Putamen (tissue), 1 donor: ENCODE results near the gene YRDC.

ENCODE experiments used
- DNase-seq: peaks from one replicate; pipeline ENCODE4 v3.0.0-alpha.2; 2016; ENCODE audit warnings: low spot score

Gene YRDC, protein sequence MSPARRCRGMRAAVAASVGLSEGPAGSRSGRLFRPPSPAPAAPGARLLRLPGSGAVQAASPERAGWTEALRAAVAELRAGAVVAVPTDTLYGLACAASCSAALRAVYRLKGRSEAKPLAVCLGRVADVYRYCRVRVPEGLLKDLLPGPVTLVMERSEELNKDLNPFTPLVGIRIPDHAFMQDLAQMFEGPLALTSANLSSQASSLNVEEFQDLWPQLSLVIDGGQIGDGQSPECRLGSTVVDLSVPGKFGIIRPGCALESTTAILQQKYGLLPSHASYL

DNA sequence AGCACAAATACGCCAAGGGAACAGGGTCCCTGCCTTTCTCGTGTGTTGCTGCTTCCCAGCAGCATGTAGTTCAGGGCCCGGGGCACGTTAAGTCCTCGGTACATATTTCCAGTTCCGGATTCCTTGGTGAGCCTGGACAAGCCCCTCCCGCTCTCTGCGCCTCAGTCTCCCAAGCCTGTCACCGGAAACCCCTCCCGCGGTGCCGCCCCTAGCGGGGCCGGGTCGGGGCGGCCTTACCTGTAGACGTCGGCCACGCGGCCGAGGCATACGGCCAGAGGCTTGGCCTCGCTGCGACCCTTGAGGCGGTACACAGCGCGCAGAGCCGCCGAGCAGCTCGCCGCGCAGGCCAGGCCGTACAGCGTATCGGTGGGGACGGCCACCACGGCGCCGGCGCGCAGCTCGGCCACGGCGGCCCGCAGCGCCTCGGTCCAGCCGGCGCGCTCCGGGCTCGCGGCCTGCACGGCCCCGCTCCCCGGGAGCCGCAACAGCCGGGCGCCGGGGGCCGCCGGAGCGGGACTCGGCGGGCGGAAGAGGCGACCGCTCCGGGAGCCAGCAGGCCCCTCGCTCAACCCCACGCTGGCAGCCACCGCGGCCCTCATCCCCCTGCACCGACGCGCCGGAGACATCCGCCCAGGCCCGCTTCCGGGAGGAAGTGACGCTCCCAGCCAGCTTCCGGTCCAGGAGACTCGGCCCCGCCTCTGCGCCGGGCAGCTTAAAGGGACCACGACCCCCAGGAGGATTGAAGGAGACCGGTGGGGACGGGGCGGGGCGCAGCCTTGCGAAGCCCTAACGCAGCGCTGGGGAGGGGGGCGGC is at the start of gene YRDC, which contains the start of gene C1orf122:
TSS of gene YRDC (minus strand) at position 654 of the 814 bp plus-strand sequence. CDS start at position 626, 28 bp downstream.
TSS of gene C1orf122 (plus strand) at position 236 of the 814 bp plus-strand sequence. CDS start 615 bp downstream, outside the sequence.
- DNase-seq: peak; percentile 94

DNA sequence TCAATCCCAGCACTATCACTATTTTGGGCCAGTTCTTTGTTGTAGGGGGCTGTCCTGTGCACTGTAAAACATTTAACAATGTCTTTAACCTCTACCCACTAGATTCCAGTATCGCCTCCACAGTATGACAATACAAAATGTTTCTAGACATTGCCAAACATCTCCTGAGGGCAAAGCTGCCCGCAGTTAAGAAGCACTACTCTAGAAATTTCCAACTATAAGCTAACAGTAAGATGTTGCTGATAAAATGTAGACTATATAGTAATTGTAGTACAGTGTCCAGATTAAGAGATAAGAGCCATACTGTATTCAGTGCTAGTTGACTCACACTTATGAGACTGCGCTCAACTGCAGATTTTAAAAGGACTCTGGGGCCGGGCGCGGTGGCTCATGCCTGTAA is 46.4 kb upstream of the YRDC start:
- DNase-seq: no peak

DNA sequence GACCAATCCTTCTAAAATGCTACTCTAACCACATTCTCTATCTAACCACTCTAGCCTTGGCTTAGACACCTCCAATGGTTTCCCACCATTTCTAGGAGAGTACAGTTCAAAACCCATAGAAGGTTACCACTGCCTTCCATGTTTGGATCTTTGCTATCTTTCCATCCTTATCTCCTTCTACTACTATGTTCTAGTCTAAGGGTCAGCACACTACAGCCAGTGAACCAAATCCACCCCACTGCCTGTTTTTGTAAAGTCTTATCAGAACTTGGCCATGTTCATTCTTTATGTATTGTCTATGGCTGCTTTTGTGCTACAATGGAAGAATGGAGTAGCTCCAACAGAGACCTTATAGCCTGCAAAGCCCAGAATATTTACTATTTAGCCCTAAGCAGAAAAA is 45.1 kb upstream of the YRDC start:
- no peak for DNase-seq

DNA sequence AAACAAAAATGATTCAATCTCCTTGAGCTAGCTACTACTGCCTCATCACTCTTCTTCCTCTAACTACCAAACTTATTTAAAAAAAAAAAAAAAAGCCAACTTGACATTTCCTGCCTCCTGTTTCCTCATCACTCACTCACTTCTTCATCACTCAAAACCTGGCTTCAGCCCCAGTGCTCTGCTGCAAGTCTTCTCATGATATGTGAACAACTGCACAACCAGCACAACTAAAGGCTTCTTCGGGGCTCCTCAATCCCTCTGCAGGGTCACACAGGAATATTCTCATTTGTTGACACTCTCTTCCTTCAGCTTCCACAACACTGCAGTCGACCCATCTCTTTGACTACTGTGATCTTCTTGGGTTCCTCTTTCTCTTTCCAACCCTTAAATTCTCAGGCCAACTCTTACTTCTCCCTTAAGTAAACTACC is 43.8 kb upstream of the YRDC start:
- DNase-seq: no peak

DNA sequence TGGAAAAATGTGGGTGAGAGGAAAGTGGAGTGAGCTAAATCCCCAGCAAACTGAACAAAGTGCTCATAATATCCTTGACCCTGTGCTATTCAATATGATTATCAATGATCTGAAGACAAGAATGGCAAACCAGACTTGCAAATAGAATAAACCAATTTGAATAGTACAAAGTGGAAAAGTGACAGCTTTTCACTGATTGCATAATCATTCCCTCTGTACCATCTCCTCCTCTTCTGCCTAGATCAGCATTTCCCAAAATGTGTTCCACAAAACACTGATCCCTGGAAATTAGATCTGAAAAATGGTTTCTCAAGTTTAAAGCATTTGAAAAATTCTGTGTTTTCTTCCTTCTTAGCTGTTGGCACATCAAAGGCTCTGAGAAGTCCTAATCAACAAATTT is 43.3 kb upstream of the YRDC start:
- no peak for DNase-seq

DNA sequence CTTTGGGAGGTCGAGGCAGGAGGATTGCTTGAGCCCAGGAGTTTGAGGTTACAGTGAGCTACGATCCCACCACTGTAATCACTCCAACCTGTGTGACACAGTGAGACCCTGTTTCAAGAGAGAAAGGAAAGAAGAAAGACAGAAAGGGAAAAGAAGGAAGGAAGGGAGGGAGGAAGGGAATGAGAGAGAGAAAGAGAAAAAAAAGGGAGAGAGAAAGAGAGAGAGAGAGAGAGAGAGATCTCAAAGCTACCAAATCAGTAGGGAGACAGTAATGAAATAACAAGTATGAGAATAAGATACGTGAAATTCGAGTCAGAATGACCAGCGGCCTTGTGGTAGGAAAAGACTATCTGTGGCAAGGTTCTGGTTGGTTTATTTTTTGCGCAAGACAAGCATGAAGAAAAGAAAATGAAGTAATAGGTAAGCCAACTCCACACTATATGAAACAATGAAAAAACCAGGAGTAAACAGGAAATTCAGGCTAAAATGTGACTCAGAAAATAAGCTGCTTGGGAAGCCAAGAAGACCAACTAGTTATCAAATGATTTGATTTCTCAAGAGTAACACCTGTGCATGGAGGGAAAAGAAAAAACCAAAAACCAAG is 42.4 kb upstream of the YRDC start:
- no peak for DNase-seq

DNA sequence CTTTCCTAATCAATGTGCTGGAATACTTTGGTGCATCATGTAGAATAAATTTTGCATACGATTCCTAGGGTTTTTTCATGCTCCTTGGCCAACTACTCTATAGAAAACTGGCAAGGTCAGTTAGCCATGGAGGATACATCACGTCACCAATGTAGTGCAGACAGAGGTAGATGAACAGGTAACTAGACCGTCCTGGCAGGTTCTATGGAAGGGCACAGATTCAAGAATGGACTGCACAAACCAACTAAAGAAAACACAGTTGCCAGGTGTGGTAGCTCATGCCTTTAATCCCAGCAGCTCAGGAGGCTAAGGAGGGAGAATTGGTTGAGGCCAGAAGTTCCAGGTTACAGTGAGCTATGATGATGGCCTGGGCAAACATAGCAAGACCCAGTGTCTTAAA is 41.5 kb upstream of the YRDC start:
- DNase-seq: no peak

DNA sequence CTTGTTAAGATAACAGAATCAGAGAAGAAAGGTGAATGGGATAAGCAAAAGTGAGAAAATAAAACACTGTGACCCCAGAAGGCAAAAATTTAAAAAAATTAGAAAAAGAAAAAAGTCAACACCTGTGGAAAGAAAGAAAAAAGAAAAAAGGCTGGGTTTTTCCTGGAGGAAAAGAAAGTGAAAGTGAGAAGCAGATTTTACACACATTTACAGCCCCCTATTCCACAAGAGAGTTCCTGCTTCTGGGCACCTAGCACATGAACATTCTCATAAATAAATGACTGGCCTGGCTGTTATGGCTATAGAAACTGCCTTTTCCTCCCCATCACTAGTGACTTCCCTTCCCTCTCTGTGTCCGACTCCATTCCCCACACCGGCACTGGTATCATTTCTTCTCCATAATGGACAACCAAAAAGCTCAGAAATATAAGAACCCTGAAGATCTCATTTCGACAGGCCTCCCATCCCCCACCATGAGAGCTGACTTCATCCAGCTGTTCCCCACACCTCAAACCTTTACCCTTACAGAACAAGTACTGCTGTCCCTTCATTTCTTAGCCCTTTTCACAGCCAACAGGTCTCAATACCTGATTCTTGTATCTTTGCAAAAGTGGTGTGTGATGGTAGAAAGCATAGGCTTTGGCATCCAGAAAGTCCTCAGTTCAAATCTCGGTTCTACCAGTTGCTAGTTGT is 38.8 kb upstream of the YRDC start:
- no peak for DNase-seq

DNA sequence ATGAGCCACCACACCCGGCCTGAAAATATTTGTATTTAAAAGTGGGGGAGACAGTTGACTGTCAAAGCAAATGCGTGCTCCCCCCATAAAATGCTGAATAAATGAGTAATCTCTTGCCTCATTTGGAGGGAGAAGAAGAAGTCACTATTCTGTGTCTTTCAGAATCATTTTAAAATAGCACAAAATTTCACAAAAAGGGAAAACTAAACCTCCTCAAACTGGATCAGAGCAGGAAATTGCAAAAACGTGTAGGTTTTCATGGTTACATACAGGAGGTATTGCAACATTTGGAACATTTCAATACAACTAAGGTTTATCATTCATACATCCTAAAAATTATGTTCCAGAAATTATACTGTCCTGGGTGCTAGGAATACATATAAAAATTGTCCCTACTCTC is 37.8 kb upstream of the YRDC start:
- DNase-seq: no peak

DNA sequence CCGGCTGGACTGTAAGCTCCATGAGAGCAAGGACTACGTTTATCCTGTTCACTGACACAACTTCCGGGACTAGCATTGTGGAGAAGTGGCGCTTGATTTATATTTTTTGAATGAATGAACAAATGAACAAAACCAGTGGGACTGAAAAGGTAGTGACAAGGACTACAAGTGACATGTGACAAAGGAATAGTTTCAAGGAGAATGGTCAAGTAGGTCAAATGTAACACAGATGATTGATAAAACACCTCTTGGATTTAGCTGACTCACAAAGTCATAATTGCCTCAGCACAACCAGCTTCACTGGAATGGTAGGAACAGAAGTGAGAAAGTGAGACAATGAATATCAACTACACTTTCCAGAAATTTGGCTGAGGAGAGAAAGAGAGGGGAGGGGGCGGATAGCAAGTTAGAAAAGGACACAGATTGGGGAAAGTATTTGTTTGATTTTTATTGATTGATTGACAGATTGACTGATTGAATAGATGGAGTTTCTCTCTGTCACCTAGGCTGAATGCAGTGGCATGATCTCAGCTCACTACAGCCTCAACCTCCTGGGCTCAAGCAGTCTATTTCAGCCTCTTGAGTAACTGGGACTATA is 37.1 kb upstream of the YRDC start:
- DNase-seq: no peak

DNA sequence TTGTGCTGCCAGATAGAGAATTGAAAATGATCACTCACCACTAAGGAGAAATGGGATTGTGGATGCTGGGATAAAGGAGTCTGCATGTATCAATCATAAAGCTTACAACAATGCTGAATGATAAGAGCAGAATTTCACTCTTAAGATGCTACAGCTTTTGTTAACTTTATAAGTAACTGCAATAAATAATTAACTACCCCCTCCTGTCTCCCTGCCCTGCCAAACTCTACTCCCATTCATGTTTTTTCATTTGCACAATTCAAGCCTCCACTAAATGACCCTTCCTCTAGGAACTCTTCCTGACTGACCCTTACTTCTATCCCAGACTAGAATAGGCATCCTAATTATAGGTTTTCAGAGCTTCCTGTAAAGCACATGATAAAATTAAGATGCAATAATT is 36.5 kb upstream of the YRDC start:
- DNase-seq: no peak

DNA sequence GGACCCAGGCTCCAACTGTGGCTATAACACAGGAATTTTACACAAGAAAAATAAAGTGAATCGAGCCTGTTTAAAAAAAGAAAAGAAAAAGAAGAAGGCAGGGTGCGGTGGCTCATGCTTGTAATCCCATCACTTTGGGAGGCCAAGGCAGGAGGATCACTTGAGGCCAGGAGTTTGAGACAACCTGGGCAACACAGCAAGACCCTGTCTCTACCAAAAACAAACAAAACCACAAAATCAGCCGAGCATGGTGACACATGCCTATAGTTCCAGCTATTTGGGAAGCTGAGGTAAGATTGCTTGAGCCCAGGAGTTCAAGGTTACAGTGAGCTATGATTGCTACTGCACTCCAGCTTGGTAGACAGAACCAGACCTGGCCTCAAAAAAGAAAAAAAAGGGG is 33.6 kb upstream of the YRDC start:
- no peak for DNase-seq

DNA sequence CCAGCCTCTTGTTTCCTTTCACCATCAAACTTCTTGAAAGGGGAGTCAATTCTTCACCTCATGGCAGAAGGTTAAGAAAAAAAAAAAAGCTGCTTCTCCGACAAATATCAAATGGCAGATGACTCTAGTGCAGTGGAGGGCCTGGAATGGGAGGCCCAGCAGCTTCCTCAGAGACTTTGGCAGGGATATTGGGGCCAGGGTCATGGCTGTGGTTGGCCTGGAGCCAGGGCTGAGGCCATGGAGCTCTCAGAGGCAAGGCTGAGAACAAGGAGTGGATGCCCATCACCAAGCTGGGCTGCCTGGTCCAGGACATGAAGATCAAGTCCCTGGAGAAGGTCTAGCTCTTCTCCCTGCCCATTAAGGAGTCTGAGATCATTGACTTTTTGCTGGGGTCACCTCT is 32.7 kb upstream of the YRDC start:
- no peak for DNase-seq

DNA sequence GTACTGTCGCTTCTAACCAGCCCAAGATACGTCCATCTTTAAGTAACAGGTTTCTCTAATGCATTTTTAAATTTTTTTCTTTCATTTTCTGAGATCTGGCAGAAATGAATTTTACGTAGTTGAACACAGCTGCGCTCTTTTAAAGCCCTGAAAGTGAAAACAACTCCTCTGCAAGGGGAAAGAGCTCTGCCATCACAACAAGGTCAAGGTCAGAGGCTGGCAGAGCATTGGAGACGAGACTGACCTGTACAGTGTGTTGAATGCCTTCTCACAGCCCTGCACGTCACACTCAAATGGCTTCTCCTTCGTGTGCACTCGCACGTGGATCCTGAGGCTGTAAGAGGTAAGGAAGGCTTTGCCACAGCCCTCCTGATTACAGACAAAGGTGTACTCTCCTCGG is 31.7 kb upstream of the YRDC start:
- no peak for DNase-seq

DNA sequence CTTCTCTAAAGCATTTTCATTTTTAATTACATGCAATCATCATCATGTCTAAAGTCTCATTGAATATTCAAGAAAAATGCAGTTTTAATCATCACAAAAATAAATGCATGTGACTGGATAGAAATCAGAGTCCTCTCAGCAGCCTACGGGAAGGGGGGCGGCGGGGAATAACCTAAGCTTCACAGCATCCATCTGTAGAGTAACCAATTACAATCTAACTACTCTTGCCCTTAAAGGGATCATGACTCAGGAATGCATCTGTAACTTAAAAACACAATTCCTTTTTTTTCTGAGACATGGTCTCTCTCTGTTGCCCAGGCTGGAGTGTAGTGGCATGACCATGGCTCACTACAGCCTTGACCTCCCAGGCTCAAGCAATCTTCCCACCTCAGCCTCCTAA is 28.8 kb upstream of the YRDC start:
- no peak for DNase-seq

DNA sequence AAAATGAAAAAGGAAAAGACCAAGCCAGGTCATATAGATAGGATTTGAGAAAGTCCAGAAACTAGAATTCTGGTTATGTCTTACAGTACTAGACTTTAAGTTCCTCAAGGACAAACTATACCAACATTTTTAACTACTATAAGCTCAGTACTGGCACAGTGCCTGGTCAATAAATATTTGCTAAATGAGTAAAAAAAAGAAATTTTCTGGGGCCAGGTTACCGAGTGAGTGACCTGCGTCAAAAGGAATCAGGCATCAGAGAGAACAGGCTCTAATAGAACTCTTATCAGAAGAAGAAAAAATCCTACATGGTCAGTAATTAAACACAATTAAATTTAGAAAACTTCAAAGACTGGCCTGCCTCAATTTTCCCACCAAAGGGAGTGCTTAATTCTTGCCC is 23.8 kb upstream of the YRDC start:
- DNase-seq: no peak

DNA sequence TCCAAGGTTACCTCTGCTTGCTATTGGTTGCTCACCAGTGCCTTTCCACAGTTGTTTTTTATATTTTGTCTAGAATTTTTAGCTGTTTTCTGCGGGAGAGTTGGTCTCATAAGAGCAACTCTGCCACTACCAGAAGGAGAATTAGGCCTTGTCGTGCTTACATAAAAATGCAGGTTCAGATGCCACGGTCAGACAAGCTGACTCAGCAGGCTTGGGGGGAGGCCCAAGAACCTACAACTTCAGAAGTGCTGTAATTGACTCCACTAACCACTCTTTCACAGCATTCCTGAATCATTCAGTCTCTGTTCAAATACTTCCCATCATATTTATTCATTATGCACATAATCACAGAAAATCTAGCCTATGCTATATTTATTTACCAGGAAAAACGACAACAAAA is 23.1 kb upstream of the YRDC start:
- DNase-seq: no peak

DNA sequence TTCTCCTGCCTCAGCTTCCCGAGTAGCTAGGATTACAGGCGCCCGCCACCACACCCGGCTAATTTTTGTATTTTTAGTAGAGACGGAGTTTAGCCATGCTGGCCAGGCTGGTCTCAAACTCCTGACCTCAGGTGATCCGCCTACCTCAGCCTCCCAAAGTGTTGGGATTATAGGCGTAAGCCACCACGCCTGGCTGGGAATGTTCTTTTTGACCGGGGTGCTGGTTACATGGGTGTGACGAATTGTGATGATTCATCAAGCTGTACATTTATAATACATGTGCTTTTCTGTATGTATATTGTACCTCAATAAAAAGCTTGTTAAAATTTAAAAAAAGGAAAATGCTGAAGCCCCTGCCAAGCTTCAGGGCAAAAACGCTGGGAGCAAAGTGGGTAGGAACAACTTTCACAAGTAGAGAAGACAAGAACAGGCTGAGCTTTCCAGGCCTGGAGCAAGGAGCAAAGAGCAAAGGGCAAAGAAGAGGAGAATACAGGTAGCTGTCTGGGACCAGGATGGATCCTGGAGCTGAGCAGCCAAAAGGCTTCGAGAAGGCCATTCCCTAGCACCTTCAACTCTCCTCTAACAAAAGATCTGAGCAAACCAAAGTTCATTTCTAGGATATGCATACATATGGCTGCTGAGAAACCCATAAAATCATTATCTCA is 20.5 kb upstream of the YRDC start:
- no peak for DNase-seq

DNA sequence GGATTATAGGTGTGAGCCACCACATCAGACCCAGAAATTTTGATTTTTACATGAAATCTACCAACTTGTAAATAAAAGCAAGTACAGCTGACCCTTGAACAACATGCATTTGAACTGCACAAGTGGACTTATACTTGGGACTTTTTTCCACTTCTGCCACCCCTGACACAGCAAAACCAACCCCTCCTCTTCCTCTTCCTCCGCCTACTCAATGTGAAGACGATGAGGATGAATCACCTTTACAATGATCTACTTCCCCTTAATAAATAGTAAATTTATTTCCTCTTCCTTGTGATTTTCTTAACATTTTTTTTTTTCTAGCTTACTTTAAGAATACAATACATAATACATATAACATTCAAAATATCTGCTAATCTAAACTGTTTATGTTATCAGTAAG is 17.5 kb upstream of the YRDC start:
- no peak for DNase-seq

DNA sequence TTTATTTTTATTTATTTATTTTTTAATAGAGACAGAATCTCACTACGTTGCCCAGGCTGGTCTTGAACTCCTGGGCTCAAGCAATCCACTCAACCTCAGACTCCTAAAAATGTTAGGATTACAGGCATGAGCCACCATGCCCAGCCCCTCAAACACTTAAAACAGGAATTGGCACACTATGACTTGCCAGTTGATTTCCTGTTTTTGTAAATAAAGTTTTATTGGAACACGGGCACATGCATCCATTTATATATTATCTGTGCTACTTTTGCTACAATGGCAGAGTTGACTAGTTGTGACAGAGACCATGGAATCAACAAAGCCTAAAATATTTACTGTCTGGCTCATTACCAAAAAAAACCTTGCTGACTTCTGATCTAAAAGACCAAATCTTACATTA is 16.0 kb upstream of the YRDC start:
- DNase-seq: no peak
